Measurements from ENCODE around the gene USP32.
A peak's percentile ranks its signal among the peaks of the same experiment; 100 is the strongest.
"Not testable (repeated sequence)": the region's sequence is repeated elsewhere in the genome, so short reads cannot be mapped to it uniquely, and the experiment has no call there.

USP32 gene

GRCh38 chr17:60381958-60382357 is 10.0 kb downstream of the USP32 start:
- no peak for DNase-seq (ENCODE audit: low read depth)
- TF ChIP-seq POLR2A (IDR thresholded peaks at IDR 0.05; ENCODE audit: extremely low read depth, insufficient read length) (no peak), MAX (IDR thresholded peaks at IDR 0.05; ENCODE audit: low read depth, low read length) (no peak), CTCF (IDR thresholded peaks at IDR 0.05; ENCODE audit: low read depth, low read length) (no peak), MYC (IDR thresholded peaks at IDR 0.05; ENCODE audit: low read depth, low read length) (no peak)

GRCh38 chr17:60379461-60379860 is 12.5 kb downstream of the USP32 start:
- DNase-seq (ENCODE audit: low read depth) = not testable (repeated sequence)

More at GRCh38 chr17:60381958-60382357, 10.0 kb downstream of the USP32 start:
- H3K4me3 ChIP-seq (ENCODE audit: low read depth, low read length) = no peak overlapping the region

GRCh38 chr17:60378187-60378586 is 13.7 kb downstream of the USP32 start:
- DNase-seq (ENCODE audit: low read depth); H3K4me3 ChIP-seq (ENCODE audit: low read depth, low read length): not testable (repeated sequence)

More at GRCh38 chr17:60379461-60379860, 12.5 kb downstream of the USP32 start:
- H3K4me3 ChIP-seq (ENCODE audit: low read depth, low read length) = not testable (repeated sequence)

GRCh38 chr17:60372790-60373483 is 19.0 kb downstream of the USP32 start:
- DNase-seq (ENCODE audit: low read depth) = peak; percentile 56
- no peak overlapping the region for H3K4me3 ChIP-seq (ENCODE audit: low read depth, low read length)
- no peak for TF ChIP-seq CTCF (IDR thresholded peaks at IDR 0.05; ENCODE audit: low read depth, low read length)
- no peak for TF ChIP-seq MYC (IDR thresholded peaks at IDR 0.05; ENCODE audit: low read depth, low read length)
- TF ChIP-seq MAX (IDR thresholded peaks at IDR 0.05; ENCODE audit: low read depth, low read length) = no peak

- DNase-seq (ENCODE audit: low read depth) = peak; percentile 76
- H3K4me3 ChIP-seq (ENCODE audit: low read depth, low read length) = peak overlapping the region; percentile 41
- TF ChIP-seq CTCF (IDR thresholded peaks at IDR 0.05; ENCODE audit: low read depth, low read length) (no peak), MYC (IDR thresholded peaks at IDR 0.05; ENCODE audit: low read depth, low read length) (no peak), POLR2A (IDR thresholded peaks at IDR 0.05; ENCODE audit: extremely low read depth, insufficient read length) (no peak), MAX (IDR thresholded peaks at IDR 0.05; ENCODE audit: low read depth, low read length) (no peak)
These were observed 20.0 kb downstream of the USP32 start for GRCh38 chr17:60371818-60372510.

- H3K4me3 ChIP-seq (ENCODE audit: low read depth, low read length) = peak overlapping the region; percentile 41
- DNase-seq (ENCODE audit: low read depth) = no peak
- TF ChIP-seq MAX (IDR thresholded peaks at IDR 0.05; ENCODE audit: low read depth, low read length) (no peak), MYC (IDR thresholded peaks at IDR 0.05; ENCODE audit: low read depth, low read length) (no peak), POLR2A (IDR thresholded peaks at IDR 0.05; ENCODE audit: extremely low read depth, insufficient read length) (no peak), CTCF (IDR thresholded peaks at IDR 0.05; ENCODE audit: low read depth, low read length) (no peak)
These were observed 20.5 kb downstream of the USP32 start for GRCh38 chr17:60371416-60371815.

GRCh38 chr17:60369727-60370126 is 22.2 kb downstream of the USP32 start:
- no peak overlapping the region for H3K4me3 ChIP-seq (ENCODE audit: low read depth, low read length)
- no peak for DNase-seq (ENCODE audit: low read depth)
- TF ChIP-seq MYC (IDR thresholded peaks at IDR 0.05; ENCODE audit: low read depth, low read length) (no peak), POLR2A (IDR thresholded peaks at IDR 0.05; ENCODE audit: extremely low read depth, insufficient read length) (no peak), CTCF (IDR thresholded peaks at IDR 0.05; ENCODE audit: low read depth, low read length) (no peak), MAX (IDR thresholded peaks at IDR 0.05; ENCODE audit: low read depth, low read length) (no peak)
